Neural cell (in vitro differentiated cells): ENCODE data around the gene PIGB. TPM values are rescaled to one million over a fixed set of nuclear protein-coding genes. Genes with fewer than 3 reads are reported as not detected.

Source experiments
- H2AFZ ChIP-seq: fragments of 200-600, 300-800 bp; sonication (generic), shearing (Covaris generic); 2 replicates; pipeline ENCODE4 v1.6.0; 2014; ENCODE audit warnings: low read depth, mild to moderate bottlenecking, antibody characterized with exemption, low read length, moderate library complexity
- H3F3A ChIP-seq: fragments of 200-600 bp; shearing (Covaris generic); 2 replicates; pipeline ENCODE4 v1.6.1; 2016; ENCODE audit warnings: mild to moderate bottlenecking, moderate library complexity, mixed read lengths, antibody characterized with exemption, low read length; ENCODE audit not compliant: insufficient read depth, poor library complexity, severe bottlenecking
- H3K27ac ChIP-seq: fragments of 200-600, 300-800 bp; sonication (generic), shearing (Covaris generic); 2 replicates; pipeline ENCODE4 v1.5.1; 2014; ENCODE audit warnings: mild to moderate bottlenecking, low read length, moderate library complexity
- H3K27me3 ChIP-seq: fragments of 300-800, 200-600 bp; sonication (generic), shearing (Covaris generic); 2 replicates; pipeline ENCODE4 v1.6.0; 2014; ENCODE audit warnings: mild to moderate bottlenecking, low read depth, low read length, moderate library complexity; ENCODE audit not compliant: insufficient read depth
- H3K36me3 ChIP-seq: fragments of 300-800, 200-600 bp; sonication (generic), shearing (Covaris generic); 2 replicates; pipeline ENCODE4 v1.5.1; 2014; ENCODE audit warnings: mild to moderate bottlenecking, antibody characterized with exemption, low read length, moderate library complexity; ENCODE audit not compliant: insufficient read depth
- H3K4me2 ChIP-seq: fragments of 300-800, 200-600 bp; sonication (generic), shearing (Covaris generic); 2 replicates; pipeline ENCODE4 v1.6.0; 2014; ENCODE audit warnings: mild to moderate bottlenecking, low read length
- H3K4me3 ChIP-seq: fragments of 300-800, 200-600 bp; sonication (generic), shearing (Covaris generic); 2 replicates; pipeline ENCODE4 v1.5.1; 2014; ENCODE audit warnings: mild to moderate bottlenecking, low read length, moderate library complexity
- H3K79me2 ChIP-seq: fragments of 200-600 bp; shearing (Covaris generic); replicated peaks from 2 replicates; pipeline ENCODE4 v1.6.0; 2014; ENCODE audit warnings: mild to moderate bottlenecking, low read length, moderate library complexity; ENCODE audit not compliant: insufficient read depth
- H3K9ac ChIP-seq: fragments of 300-800, 200-600 bp; sonication (generic), shearing (Covaris generic); 2 replicates; pipeline ENCODE4 v1.6.1; 2016; ENCODE audit warnings: mild to moderate bottlenecking, low read length, mixed read lengths
- H3K9me2 ChIP-seq: fragments of 200-600 bp; shearing (Covaris generic); 2 replicates; pipeline ENCODE4 v1.6.1; 2016; ENCODE audit warnings: mild to moderate bottlenecking, low read length, mixed read lengths; ENCODE audit not compliant: insufficient read depth
- H3K9me3 ChIP-seq: fragments of 200-600, 300-800 bp; sonication (generic), shearing (Covaris generic); 2 replicates; pipeline ENCODE4 v1.6.1; 2016; ENCODE audit warnings: mild to moderate bottlenecking, mixed run types, low read length, moderate library complexity, mixed read lengths
- H4K20me1 ChIP-seq: fragments of 200-600 bp; shearing (Covaris generic); 2 replicates; pipeline ENCODE4 v1.6.1; 2016; ENCODE audit warnings: mild to moderate bottlenecking, mixed run types; ENCODE audit not compliant: insufficient read depth
- EZH2 ChIP-seq: fragments of 200-600, 300-800 bp; shearing (Covaris generic), sonication (generic); IDR thresholded peaks from 2 replicates; pipeline ENCODE4 v1.6.1; 2014; ENCODE audit warnings: antibody characterized with exemption, low read length, borderline replicate concordance, mild to moderate bottlenecking; ENCODE audit not compliant: insufficient read depth, poor library complexity, severe bottlenecking
- MXI1 ChIP-seq: fragments of 450-650 bp; conservative IDR thresholded peaks from 2 replicates; pipeline ENCODE4 v1.6.1; 2014; ENCODE audit warnings: antibody characterized with exemption, mild to moderate bottlenecking; ENCODE audit not compliant: poor library complexity, severe bottlenecking
- POLR2AphosphoS5 ChIP-seq: IDR thresholded peaks from 2 replicates; pipeline ENCODE4 v1.6.1; 2012
- RAD21 ChIP-seq: fragments of 450-650 bp; conservative IDR thresholded peaks from 2 replicates; pipeline ENCODE4 v1.6.1; 2014; ENCODE audit warnings: antibody characterized with exemption, mild to moderate bottlenecking, moderate library complexity
- SMC3 ChIP-seq: fragments of 450-650 bp; conservative IDR thresholded peaks from 2 replicates; pipeline ENCODE4 v1.6.1; 2014; ENCODE audit warnings: antibody characterized with exemption, mild to moderate bottlenecking, moderate library complexity; ENCODE audit not compliant: poor library complexity
- TAF1 ChIP-seq: IDR thresholded peaks from 2 replicates; pipeline ENCODE4 v1.6.1; 2012; ENCODE audit warnings: low read depth
- polyA plus RNA-seq: library from polyadenylated mRNA; depleted of rRNA; stranded (reverse); fragments of >200 nt; gene quantifications from 2 replicates; pipeline ENCODE4 v1.2.3, GENCODE V29; 2014
- TF ChIP-seq, protein P1 (sequence below): fragments of 450-650 bp; IDR thresholded peaks from 2 replicates; pipeline ENCODE4 v1.5.1; 2014; ENCODE audit warnings: antibody characterized with exemption, mild to moderate bottlenecking, moderate library complexity; ENCODE audit not compliant: poor library complexity, severe bottlenecking
- TF ChIP-seq, protein P2 (sequence below): IDR thresholded peaks from 2 replicates; pipeline ENCODE4 v1.6.1; 2012; ENCODE audit warnings: borderline replicate concordance

Gene PIGB
- polyA plus RNA-seq, 1 donor from 2014 or later: 8.1 TPM

- no peak overlapping the region for H3K27ac ChIP-seq
- peaks cover 12% of the 10 kb centered on the region for H3K27me3 ChIP-seq
- peak overlapping the region; percentile 40 for H2AFZ ChIP-seq
- H3K9ac ChIP-seq: peak overlapping the region; percentile 57
- no peaks in the 10 kb centered on the region for H3K9me2 ChIP-seq
- no peaks in the 10 kb centered on the region for H4K20me1 ChIP-seq
- H3K9me3 ChIP-seq: no peaks in the 10 kb centered on the region
- TF ChIP-seq, protein P1, sequence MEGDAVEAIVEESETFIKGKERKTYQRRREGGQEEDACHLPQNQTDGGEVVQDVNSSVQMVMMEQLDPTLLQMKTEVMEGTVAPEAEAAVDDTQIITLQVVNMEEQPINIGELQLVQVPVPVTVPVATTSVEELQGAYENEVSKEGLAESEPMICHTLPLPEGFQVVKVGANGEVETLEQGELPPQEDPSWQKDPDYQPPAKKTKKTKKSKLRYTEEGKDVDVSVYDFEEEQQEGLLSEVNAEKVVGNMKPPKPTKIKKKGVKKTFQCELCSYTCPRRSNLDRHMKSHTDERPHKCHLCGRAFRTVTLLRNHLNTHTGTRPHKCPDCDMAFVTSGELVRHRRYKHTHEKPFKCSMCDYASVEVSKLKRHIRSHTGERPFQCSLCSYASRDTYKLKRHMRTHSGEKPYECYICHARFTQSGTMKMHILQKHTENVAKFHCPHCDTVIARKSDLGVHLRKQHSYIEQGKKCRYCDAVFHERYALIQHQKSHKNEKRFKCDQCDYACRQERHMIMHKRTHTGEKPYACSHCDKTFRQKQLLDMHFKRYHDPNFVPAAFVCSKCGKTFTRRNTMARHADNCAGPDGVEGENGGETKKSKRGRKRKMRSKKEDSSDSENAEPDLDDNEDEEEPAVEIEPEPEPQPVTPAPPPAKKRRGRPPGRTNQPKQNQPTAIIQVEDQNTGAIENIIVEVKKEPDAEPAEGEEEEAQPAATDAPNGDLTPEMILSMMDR: no peak
- no peak for TF ChIP-seq MXI1
- TF ChIP-seq RAD21: no peak
- TF ChIP-seq TAF1: no peak
- TF ChIP-seq EZH2: no peak
- TF ChIP-seq, protein P2, sequence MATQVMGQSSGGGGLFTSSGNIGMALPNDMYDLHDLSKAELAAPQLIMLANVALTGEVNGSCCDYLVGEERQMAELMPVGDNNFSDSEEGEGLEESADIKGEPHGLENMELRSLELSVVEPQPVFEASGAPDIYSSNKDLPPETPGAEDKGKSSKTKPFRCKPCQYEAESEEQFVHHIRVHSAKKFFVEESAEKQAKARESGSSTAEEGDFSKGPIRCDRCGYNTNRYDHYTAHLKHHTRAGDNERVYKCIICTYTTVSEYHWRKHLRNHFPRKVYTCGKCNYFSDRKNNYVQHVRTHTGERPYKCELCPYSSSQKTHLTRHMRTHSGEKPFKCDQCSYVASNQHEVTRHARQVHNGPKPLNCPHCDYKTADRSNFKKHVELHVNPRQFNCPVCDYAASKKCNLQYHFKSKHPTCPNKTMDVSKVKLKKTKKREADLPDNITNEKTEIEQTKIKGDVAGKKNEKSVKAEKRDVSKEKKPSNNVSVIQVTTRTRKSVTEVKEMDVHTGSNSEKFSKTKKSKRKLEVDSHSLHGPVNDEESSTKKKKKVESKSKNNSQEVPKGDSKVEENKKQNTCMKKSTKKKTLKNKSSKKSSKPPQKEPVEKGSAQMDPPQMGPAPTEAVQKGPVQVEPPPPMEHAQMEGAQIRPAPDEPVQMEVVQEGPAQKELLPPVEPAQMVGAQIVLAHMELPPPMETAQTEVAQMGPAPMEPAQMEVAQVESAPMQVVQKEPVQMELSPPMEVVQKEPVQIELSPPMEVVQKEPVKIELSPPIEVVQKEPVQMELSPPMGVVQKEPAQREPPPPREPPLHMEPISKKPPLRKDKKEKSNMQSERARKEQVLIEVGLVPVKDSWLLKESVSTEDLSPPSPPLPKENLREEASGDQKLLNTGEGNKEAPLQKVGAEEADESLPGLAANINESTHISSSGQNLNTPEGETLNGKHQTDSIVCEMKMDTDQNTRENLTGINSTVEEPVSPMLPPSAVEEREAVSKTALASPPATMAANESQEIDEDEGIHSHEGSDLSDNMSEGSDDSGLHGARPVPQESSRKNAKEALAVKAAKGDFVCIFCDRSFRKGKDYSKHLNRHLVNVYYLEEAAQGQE: no peak
- TF ChIP-seq POLR2AphosphoS5: no peak
- no peak for TF ChIP-seq SMC3
- H3K36me3 ChIP-seq: no peaks in the 10 kb centered on the region
- H3F3A ChIP-seq: no peaks in the 10 kb centered on the region
- H3K4me2 ChIP-seq: no peak overlapping the region
- peak overlapping the region; percentile 86 for H3K4me3 ChIP-seq
- H3K79me2 ChIP-seq: no peaks in the 10 kb centered on the region
These were observed 29.8 kb upstream of the PIGB start for GRCh38 chr15:55289011-55289745.

DNA sequence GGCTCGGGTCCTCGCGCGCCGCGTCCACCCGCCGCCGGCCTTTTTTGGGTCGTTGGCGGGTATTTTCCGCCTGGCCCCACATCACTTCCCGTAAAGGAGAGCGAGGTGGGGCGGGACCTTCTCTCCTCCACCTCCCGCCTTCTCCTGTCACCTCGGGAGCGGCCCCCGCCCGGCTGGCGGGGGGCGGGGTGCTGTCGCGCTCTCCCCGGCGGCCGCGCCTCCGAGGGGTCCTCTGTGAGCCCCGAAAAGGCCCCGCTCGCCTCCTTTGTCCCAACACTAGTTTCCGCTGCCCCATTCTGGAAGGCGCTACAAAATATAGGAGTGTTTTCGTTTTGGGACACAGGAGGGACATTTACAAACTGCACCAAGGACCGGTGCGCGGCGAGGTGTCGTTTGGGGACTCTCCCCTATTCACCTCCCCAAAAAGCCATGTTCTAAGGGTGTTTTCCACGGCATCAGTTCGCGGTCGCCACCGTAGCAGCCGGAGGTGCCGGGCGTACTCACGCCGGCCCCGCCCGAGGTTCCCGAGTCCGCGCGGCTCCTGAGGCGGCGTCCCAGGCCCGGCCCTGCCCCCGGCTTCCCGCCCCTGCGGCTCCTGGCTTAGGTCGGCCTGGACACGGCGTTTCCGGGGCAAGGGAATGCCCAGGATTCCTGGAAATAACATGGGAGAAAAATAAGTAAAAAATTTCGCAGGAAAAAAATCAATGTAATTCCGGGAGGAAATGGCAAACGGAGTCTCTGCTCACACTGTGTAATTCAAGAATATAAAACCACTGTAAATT is 29.1 kb upstream of the PIGB start, which contains the start of gene RAB27A:
Gene RAB27A (minus strand): TSS at position 68 of the 782 bp plus-strand sequence. CDS start 54,879 bp downstream, outside the sequence.
- no peaks in the 10 kb centered on the region for H3K79me2 ChIP-seq
- no peaks in the 10 kb centered on the region for H3K9me3 ChIP-seq
- H3K4me3 ChIP-seq: peak within 1 kb of the TSS; percentile 86
- no peaks in the 10 kb centered on the region for H4K20me1 ChIP-seq
- H3K36me3 ChIP-seq: no peaks in the 10 kb centered on the region
- peak within 1 kb of the TSS; percentile 57 for H3K9ac ChIP-seq
- no peak within 1 kb of the TSS for H3K27ac ChIP-seq
- peaks cover 12% of the 10 kb centered on the region for H3K27me3 ChIP-seq
- H3F3A ChIP-seq: no peaks in the 10 kb centered on the region
- peak within 1 kb of the TSS; percentile 40 for H2AFZ ChIP-seq
- TF ChIP-seq RAD21: no peak
- TF ChIP-seq MXI1: peak; percentile 29
- no peaks in the 10 kb centered on the region for H3K9me2 ChIP-seq
- H3K4me2 ChIP-seq: peak within 1 kb of the TSS; percentile 82
